Gastrocnemius medialis (tissue), 4 donors: ENCODE results near the gene TIGD4.

ENCODE experiments used
- CTCF ChIP-seq, 5 experiments: fragments of 450-650 bp in 3 of 5; fragments of 200-600 bp in 2 of 5; sonication (generic) in 2 of 5; IDR thresholded peaks in 4 of 5; conservative IDR thresholded peaks in 1 of 5; 1 replicate in 4 of 5; 2 replicates in 1 of 5; pipeline ENCODE4 v1.5.1; 2016 to 2019; ENCODE audit warnings: antibody characterized with exemption in 5 of 5, mild to moderate bottlenecking in 3 of 5, moderate library complexity in 3 of 5
- POLR2A ChIP-seq, 2 donors: fragments of 450-650 bp; IDR thresholded peaks; one replicate each; pipeline ENCODE4 v1.6.1; 2017; ENCODE audit warnings: antibody characterized with exemption in 2 of 2, mild to moderate bottlenecking in 2 of 2, moderate library complexity in 2 of 2

- TF ChIP-seq POLR2A (IDR thresholded peaks at IDR 0.05) (no peak), CTCF (IDR thresholded peaks at IDR 0.05 in 4 of 5, conservative IDR thresholded peaks at IDR 0.05 in 1 of 5) (no peak)
Observed at GRCh38 chr4:152803541-152803940, 24.0 kb upstream of the TIGD4 start.
